Measurements from ENCODE around the gene ZBTB7C.

DNA sequence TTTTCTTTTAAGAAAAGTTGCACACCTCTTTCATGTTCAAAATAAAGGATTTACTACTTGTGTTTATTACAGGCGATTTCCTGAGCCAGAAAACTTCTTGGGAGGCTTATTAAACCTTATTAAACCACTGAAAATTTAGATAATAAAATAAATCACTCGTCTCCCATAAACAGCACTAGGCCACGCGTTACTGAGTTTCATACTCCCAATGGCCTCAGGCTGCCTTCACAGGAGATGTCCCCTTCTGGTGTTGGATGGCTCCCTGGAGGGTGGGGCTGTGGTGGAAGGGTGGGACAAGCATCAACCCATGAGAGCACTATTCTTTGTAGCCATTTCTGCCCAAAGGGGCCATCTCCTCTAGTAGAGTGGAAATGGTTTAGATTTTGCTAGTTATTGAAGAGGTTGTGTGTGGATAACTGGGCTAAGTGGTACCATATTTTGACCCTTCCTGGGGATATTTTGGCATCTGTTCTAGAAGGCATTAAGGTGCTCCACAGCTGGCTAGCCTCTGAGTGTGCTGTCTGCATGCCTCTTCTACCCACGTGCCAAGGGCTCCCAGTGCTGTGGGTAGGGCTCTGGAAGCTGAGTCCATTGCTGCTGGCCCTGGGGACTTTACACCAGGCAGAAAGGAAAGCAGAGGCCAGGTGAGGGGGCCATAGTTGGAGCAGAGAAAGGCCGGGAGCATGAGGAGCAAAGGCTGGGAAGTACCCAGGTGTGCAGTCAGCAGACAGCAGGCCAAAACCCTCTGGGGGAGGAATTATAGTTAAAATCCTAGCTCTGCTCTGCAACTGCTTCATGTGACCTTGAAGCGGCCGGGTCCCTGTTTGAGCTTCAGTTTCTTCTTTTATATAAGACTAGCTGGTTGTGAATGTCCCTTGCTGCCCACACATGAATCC is 357.0 kb downstream of the ZBTB7C start:
- TF ChIP-seq, protein P1, sequence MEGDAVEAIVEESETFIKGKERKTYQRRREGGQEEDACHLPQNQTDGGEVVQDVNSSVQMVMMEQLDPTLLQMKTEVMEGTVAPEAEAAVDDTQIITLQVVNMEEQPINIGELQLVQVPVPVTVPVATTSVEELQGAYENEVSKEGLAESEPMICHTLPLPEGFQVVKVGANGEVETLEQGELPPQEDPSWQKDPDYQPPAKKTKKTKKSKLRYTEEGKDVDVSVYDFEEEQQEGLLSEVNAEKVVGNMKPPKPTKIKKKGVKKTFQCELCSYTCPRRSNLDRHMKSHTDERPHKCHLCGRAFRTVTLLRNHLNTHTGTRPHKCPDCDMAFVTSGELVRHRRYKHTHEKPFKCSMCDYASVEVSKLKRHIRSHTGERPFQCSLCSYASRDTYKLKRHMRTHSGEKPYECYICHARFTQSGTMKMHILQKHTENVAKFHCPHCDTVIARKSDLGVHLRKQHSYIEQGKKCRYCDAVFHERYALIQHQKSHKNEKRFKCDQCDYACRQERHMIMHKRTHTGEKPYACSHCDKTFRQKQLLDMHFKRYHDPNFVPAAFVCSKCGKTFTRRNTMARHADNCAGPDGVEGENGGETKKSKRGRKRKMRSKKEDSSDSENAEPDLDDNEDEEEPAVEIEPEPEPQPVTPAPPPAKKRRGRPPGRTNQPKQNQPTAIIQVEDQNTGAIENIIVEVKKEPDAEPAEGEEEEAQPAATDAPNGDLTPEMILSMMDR (IDR thresholded peaks at IDR 0.05), result no peak
- no peak for TF ChIP-seq POLR2A (IDR thresholded peaks at IDR 0.05)
